ENCODE measurements around the gene IFNLR1. TPM values are rescaled to one million over a fixed set of nuclear protein-coding genes. Genes with fewer than 3 reads are reported as not detected.

The IFNLR1 gene
- total and polyA plus RNA-seq, 9 of the 15 experiments (the other 6 are each of a cell fraction or from before 2014, with no cell fraction given) = not detected

- Histone ChIP-seq H3K27me3 (ENCODE audit: control insufficient read depth in 2 of 2, insufficient read depth in 2 of 2, low read length in 2 of 2) (peaks cover 3 to 45% of the 10 kb centered on the region in 2 experiments; a peak in 3 of 5 replicates), H3K9me3 (replicated peaks; ENCODE audit: control insufficient read depth, insufficient read depth, low read depth, low read length) (no peaks in the 10 kb centered on the region), H3K4me3 (no peak overlapping the region), H3K36me3 (ENCODE audit: control insufficient read depth, insufficient read depth, low read length) (no peaks in the 10 kb centered on the region), H2AFZ (ENCODE audit: low read depth, low read length) (no peak overlapping the region), H3K4me1 (replicated peaks in 1 of 2; ENCODE audit: control insufficient read depth in 2 of 2, insufficient read depth in 2 of 2, low read length in 2 of 2) (no peaks in the 10 kb centered on the region), H3K4me2 (ENCODE audit: insufficient read depth, low read length) (no peak overlapping the region), H4K20me1 (replicated peaks; ENCODE audit: control insufficient read depth, insufficient read depth, low read length) (peaks cover 6% of the 10 kb centered on the region; the same call in 1 of the 2 replicates), H3K9ac (ENCODE audit: insufficient read depth in 1 of 2, low read depth in 2 of 2, low read length in 2 of 2) (no peak overlapping the region), H3K9me1 (ENCODE audit: control insufficient read depth, insufficient read depth, low read length) (no peaks in the 10 kb centered on the region), H3K27ac (ENCODE audit: extremely low read depth, low read depth, low read length) (no peak overlapping the region), H3K79me2 (ENCODE audit: control insufficient read depth, insufficient read depth, low read length) (no peaks in the 10 kb centered on the region)
- FAIRE-seq = peak; percentile 26
- TF ChIP-seq ZFP36 (IDR thresholded peaks at IDR 0.05; ENCODE audit: low read depth, low read length, partially characterized antibody) (peak; percentile 65), BRD9 (IDR thresholded peaks at IDR 0.05; ENCODE audit: low read depth, partially characterized antibody) (peak; percentile 100), RBM25 (IDR thresholded peaks at IDR 0.05; ENCODE audit: low read depth, low read length, severe bottlenecking) (peak; percentile 52), SMARCA5 (IDR thresholded peaks at IDR 0.05) (0 out of 2 replicates have a peak, but pooled peaks have one; percentile 84), ZFX (CRISPR knock-in tag; IDR thresholded peaks at IDR 0.05) (no peak), NFATC3 (IDR thresholded peaks at IDR 0.05) (no peak), U2AF1 (optimal IDR thresholded peaks at IDR 0.05; ENCODE audit: low read depth, low read length) (no peak), E2F8 (IDR thresholded peaks at IDR 0.05; ENCODE audit: low read depth, partially characterized antibody) (no peak), TCF3 (CRISPR knock-in tag; IDR thresholded peaks at IDR 0.05) (no peak), SNIP1 (IDR thresholded peaks at IDR 0.05; ENCODE audit: low read depth) (no peak)
- TF ChIP-seq, protein P1, sequence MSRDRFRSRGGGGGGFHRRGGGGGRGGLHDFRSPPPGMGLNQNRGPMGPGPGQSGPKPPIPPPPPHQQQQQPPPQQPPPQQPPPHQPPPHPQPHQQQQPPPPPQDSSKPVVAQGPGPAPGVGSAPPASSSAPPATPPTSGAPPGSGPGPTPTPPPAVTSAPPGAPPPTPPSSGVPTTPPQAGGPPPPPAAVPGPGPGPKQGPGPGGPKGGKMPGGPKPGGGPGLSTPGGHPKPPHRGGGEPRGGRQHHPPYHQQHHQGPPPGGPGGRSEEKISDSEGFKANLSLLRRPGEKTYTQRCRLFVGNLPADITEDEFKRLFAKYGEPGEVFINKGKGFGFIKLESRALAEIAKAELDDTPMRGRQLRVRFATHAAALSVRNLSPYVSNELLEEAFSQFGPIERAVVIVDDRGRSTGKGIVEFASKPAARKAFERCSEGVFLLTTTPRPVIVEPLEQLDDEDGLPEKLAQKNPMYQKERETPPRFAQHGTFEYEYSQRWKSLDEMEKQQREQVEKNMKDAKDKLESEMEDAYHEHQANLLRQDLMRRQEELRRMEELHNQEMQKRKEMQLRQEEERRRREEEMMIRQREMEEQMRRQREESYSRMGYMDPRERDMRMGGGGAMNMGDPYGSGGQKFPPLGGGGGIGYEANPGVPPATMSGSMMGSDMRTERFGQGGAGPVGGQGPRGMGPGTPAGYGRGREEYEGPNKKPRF (IDR thresholded peaks at IDR 0.05; ENCODE audit: low read depth, low read length) = no peak
- TF ChIP-seq, protein P2, sequence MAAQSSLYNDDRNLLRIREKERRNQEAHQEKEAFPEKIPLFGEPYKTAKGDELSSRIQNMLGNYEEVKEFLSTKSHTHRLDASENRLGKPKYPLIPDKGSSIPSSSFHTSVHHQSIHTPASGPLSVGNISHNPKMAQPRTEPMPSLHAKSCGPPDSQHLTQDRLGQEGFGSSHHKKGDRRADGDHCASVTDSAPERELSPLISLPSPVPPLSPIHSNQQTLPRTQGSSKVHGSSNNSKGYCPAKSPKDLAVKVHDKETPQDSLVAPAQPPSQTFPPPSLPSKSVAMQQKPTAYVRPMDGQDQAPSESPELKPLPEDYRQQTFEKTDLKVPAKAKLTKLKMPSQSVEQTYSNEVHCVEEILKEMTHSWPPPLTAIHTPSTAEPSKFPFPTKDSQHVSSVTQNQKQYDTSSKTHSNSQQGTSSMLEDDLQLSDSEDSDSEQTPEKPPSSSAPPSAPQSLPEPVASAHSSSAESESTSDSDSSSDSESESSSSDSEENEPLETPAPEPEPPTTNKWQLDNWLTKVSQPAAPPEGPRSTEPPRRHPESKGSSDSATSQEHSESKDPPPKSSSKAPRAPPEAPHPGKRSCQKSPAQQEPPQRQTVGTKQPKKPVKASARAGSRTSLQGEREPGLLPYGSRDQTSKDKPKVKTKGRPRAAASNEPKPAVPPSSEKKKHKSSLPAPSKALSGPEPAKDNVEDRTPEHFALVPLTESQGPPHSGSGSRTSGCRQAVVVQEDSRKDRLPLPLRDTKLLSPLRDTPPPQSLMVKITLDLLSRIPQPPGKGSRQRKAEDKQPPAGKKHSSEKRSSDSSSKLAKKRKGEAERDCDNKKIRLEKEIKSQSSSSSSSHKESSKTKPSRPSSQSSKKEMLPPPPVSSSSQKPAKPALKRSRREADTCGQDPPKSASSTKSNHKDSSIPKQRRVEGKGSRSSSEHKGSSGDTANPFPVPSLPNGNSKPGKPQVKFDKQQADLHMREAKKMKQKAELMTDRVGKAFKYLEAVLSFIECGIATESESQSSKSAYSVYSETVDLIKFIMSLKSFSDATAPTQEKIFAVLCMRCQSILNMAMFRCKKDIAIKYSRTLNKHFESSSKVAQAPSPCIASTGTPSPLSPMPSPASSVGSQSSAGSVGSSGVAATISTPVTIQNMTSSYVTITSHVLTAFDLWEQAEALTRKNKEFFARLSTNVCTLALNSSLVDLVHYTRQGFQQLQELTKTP (IDR thresholded peaks at IDR 0.05; ENCODE audit: low read depth in 1 of 2, partially characterized antibody in 2 of 2) = peak in 1 of 2 experiments; percentile 34
- no peak for ATAC-seq
- WGBS (ENCODE audit: insufficient coverage, low coverage, missing lambda C conversion rate) = 0% methylated on average over 2 of the region's 2 CpGs
- in situ Hi-C loops (cut with MboI) (no loop called here), intact Hi-C loops (cut with micrococcal nuclease) (no loop called here)
- no peak for DNase-seq (ENCODE audit: extremely low read depth in 1 of 4, low spot score in 3 of 4)
- POLR2A ChIA-PET = no interaction called here
- BruUV-seq (replicated peaks) = no TSS peak
- CTCF ChIA-PET (ENCODE audit: low intra/inter-chr PET ratio) = interaction anchor here (0.5 kb wide), 2 partner anchors 80 to 673 kb away, joined by 4 to 5 read pairs; no protein-coding TSS in a partner anchor
Measured at GRCh38 chr1:24124980-24125379, 62.1 kb downstream of the IFNLR1 start.

Data from K562 (cell line).